CD4-positive, alpha-beta memory T cell (primary cell): ENCODE measurements around the gene XRCC6. TPM values are rescaled to one million over a fixed set of nuclear protein-coding genes. Genes with fewer than 3 reads are reported as not detected.
"Not testable (repeated sequence)": the region's sequence is repeated elsewhere in the genome, so short reads cannot be mapped to it uniquely, and the experiment has no call there.

Source experiments
- CTCF ChIA-PET: fragments of 350-600 bp; sonication (Branson Sonifier 250); formaldehyde crosslinking; loops from one replicate; lab custom pipeline; 2021; ENCODE audit warnings: inconsistent platforms; ENCODE audit not compliant: partially characterized antibody; lab: Charles Lee
- POLR2A ChIA-PET: fragments of 350-600 bp; sonication (Branson Sonifier 250); formaldehyde crosslinking; loops from one replicate; lab custom pipeline; 2021; ENCODE audit not compliant: partially characterized antibody; lab: Charles Lee
- DNase-seq, 5 donors: peaks; one replicate each; pipeline versions ENCODE4 v3.0.0 to v3.0.0-alpha.2; 2020 to 2022; ENCODE audit warnings: mixed read lengths in 1 of 5
- H3K27ac ChIP-seq: one replicate; pipeline ENCODE4 v1.7.0; 2013; ENCODE audit warnings: low read depth, low read length
- H3K27me3 ChIP-seq: 2 replicates; pipeline ENCODE4 v1.7.0; 2013; ENCODE audit warnings: mild to moderate bottlenecking, low read length, moderate library complexity; ENCODE audit not compliant: insufficient read depth
- H3K36me3 ChIP-seq: 2 replicates; pipeline ENCODE4 v1.7.0; 2013; ENCODE audit warnings: mild to moderate bottlenecking, low read length, moderate library complexity; ENCODE audit not compliant: insufficient read depth
- H3K4me1 ChIP-seq: 2 replicates; pipeline ENCODE4 v1.7.0; 2013; ENCODE audit warnings: mild to moderate bottlenecking, low read length, moderate library complexity; ENCODE audit not compliant: insufficient read depth
- H3K4me3 ChIP-seq, 2 donors: one replicate each; pipeline ENCODE4 v1.7.0; 2013; ENCODE audit warnings: low read length in 2 of 2, mild to moderate bottlenecking in 1 of 2
- H3K9me3 ChIP-seq, 2 donors: one replicate each; pipeline ENCODE4 v1.7.0; 2013; ENCODE audit warnings: low read length in 2 of 2, control low read depth in 1 of 2; ENCODE audit not compliant: control insufficient read depth in 1 of 2
- H3K27ac Mint-ChIP-seq, 7 donors: one replicate each; pipeline ENCODE4 v1.8.0; 2020 to 2021; ENCODE audit warnings: mixed read lengths in 7 of 7, mild to moderate bottlenecking in 6 of 7, inconsistent platforms in 3 of 7, moderate library complexity in 3 of 7
- H3K27me3 Mint-ChIP-seq, 2 donors: one replicate each; pipeline ENCODE4 v1.8.0; 2020 to 2021; ENCODE audit warnings: mixed read lengths in 2 of 2
- H3K36me3 Mint-ChIP-seq, 2 donors: one replicate each; pipeline ENCODE4 v1.8.0; 2020 to 2021; ENCODE audit warnings: mixed read lengths in 2 of 2, inconsistent platforms in 1 of 2, mild to moderate bottlenecking in 1 of 2
- H3K4me1 Mint-ChIP-seq, 4 donors: one replicate each; pipeline ENCODE4 v1.8.0; 2020 to 2021; ENCODE audit warnings: mixed read lengths in 4 of 4, mild to moderate bottlenecking in 1 of 4
- H3K4me3 Mint-ChIP-seq, 8 donors: one replicate each; pipeline ENCODE4 v1.8.0; 2020 to 2021; ENCODE audit warnings: mixed read lengths in 8 of 8, mild to moderate bottlenecking in 7 of 8, moderate library complexity in 6 of 8, inconsistent platforms in 3 of 8
- H3K9me3 Mint-ChIP-seq, 8 donors: one replicate each; pipeline ENCODE4 v1.8.0; 2020 to 2021; ENCODE audit warnings: mixed read lengths in 8 of 8, mild to moderate bottlenecking in 5 of 8, inconsistent platforms in 3 of 8, moderate library complexity in 1 of 8
- intact Hi-C: fragments of 100-400 bp; cut with micrococcal nuclease; formaldehyde crosslinking; loops from one replicate; pipeline ENCODE4 v1.15.1; 2023
- polyA plus RNA-seq, 2 donors: library from polyadenylated mRNA; unstranded; fragments of 300-500 nt; fragmentation: Illumina TruSeq; gene quantifications; one replicate each; pipeline ENCODE4 v1.2.3, GENCODE V29; 2021
- total RNA-seq, 2 experiments: library from RNA; stranded (reverse); gene quantifications; one replicate each; pipeline ENCODE4 v1.2.3, GENCODE V29; 2021

The XRCC6 gene
- total and polyA plus RNA-seq, 4 experiments from 2014 or later: 174 to 593 (median 311) TPM

GRCh38 chr22:41613456-41613855, 7.6 kb upstream of the XRCC6 start:
- H3K27me3 ChIP-seq: no peaks in the 10 kb centered on the region
- H3K4me3 Mint-ChIP-seq: no peak overlapping the region
- CTCF ChIA-PET: no interaction called here
- H3K4me3 ChIP-seq: no peak overlapping the region
- peaks cover 3 to 20% (median 10%) of the 10 kb centered on the region in 4 donors for H3K4me1 Mint-ChIP-seq
- H3K27me3 Mint-ChIP-seq: no peaks in the 10 kb centered on the region
- POLR2A ChIA-PET: no interaction called here
- no peak for DNase-seq
- intact Hi-C loops: no loop called here
- peaks cover 0 to 4% of the 10 kb centered on the region in 2 donors for H3K36me3 Mint-ChIP-seq
- no peaks in the 10 kb centered on the region for H3K9me3 ChIP-seq
- no peak overlapping the region for H3K27ac Mint-ChIP-seq
- no peaks in the 10 kb centered on the region for H3K9me3 Mint-ChIP-seq
- no peaks in the 10 kb centered on the region for H3K36me3 ChIP-seq
- no peak overlapping the region for H3K27ac ChIP-seq
- peaks cover 9% of the 10 kb centered on the region for H3K4me1 ChIP-seq

DNA sequence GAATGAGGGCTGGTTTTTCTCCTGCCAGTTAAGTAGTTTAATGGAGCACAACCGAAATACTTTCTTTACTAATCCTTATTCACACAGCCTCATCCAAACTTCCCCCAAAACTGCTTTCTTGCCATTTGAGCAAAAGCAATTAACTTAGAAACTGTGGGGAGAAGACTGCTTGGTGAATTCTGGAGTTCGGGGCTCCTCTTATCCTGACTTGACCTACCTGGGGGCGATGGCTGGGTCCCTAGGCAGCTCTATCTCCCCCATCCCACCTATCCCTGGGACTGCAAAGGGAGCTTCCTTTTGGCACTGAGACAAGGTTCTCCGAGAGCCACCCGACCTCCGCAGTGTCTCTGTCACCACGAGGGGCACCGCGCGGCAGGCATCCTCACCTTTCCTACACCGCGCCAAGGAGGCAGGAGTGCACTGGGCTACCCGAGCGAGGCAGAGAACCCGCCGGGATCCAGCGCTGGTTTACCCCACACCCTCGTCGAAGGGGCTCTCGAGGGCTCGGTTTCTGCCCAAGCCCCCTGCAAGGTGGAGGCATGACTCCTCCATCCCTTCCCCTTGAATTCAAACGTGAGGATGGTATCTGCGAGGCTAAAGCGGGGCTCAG, 1.0 kb upstream of the XRCC6 start:
- peak overlapping the region; percentile 100 for H3K27ac ChIP-seq
- Mint-ChIP-seq H3K27ac (peak overlapping the region; percentile 98 to 100 (median 99)), H3K4me3 (peak overlapping the region; percentile 93 to 100 (median 98)), H3K36me3 (peaks cover 10 to 18% of the 10 kb centered on the region in 2 donors), H3K9me3 (no peaks in the 10 kb centered on the region), H3K4me1 (peaks cover 23 to 53% (median 35%) of the 10 kb centered on the region in 4 donors), H3K27me3 (no peaks in the 10 kb centered on the region)
- DNase-seq: peak; percentile 33 to 49 (median 42)
- peaks cover 40% of the 10 kb centered on the region for H3K4me1 ChIP-seq
- ChIA-PET CTCF (interaction anchor here (1.0 to 2.1 kb wide), 4 partner anchors 31 to 211 kb away, joined by 3 to 7 read pairs (median 5); partner anchors contain the start of genes PMM1 and POLR3H), POLR2A (interaction anchor here (0.9 to 5.6 kb wide), 12 partner anchors 13 to 334 kb away, joined by 4 to 74 read pairs (median 8); partner anchors contain the start of genes ACO2, PHF5A, PMM1 and RANGAP1)
- peaks cover under 1% of the 10 kb centered on the region for H3K36me3 ChIP-seq
- intact Hi-C loops: loop anchor here (2.0 kb wide), 1 partner anchor 173 kb away; the partner anchor contains the start of gene TOB2
- H3K27me3 ChIP-seq: no peaks in the 10 kb centered on the region
- no peaks in the 10 kb centered on the region for H3K9me3 ChIP-seq
- peak overlapping the region; percentile 76 to 90 for H3K4me3 ChIP-seq

- peaks cover 45% of the 10 kb centered on the region for H3K4me1 ChIP-seq
- H3K27ac Mint-ChIP-seq: peak within 1 kb of the TSS; percentile 98 to 100 (median 99)
- no peaks in the 10 kb centered on the region for H3K9me3 Mint-ChIP-seq
- peak within 1 kb of the TSS; percentile 93 to 100 (median 98) for H3K4me3 Mint-ChIP-seq
- peak within 1 kb of the TSS; percentile 76 to 90 for H3K4me3 ChIP-seq
- peaks cover 5% of the 10 kb centered on the region for H3K36me3 ChIP-seq
- H3K36me3 Mint-ChIP-seq: peaks cover 15 to 22% of the 10 kb centered on the region in 2 donors
- ChIA-PET POLR2A (interaction anchor here (0.9 to 5.6 kb wide), 19 partner anchors 14 to 669 kb away, joined by 3 to 74 read pairs (median 5); partner anchors contain the start of genes ACO2, PHF5A, PMM1 and RANGAP1), CTCF (interaction anchor here (0.6 to 2.1 kb wide), 4 partner anchors 31 to 65 kb away, joined by 3 to 7 read pairs (median 6); partner anchors contain the start of gene PMM1)
- H3K4me1 Mint-ChIP-seq: peaks cover 23 to 53% (median 35%) of the 10 kb centered on the region in 4 donors
- peak within 1 kb of the TSS; percentile 100 for H3K27ac ChIP-seq
- H3K27me3 ChIP-seq: no peaks in the 10 kb centered on the region
- H3K27me3 Mint-ChIP-seq: no peaks in the 10 kb centered on the region
- intact Hi-C loops: loop anchor here (1.0 to 2.0 kb wide), 7 partner anchors 30 to 334 kb away; partner anchors contain the start of genes POLR3H, RANGAP1, TEF and TOB2
- H3K9me3 ChIP-seq: no peaks in the 10 kb centered on the region
- DNase-seq: no peak
Observed at GRCh38 chr22:41620589-41621098, 451 bp upstream of the XRCC6 start, which contains the start of gene DESI1. Gene DESI1 (minus strand): TSS chr22:41621043. CDS start chr22:41620839, 204 bp downstream.

DNA sequence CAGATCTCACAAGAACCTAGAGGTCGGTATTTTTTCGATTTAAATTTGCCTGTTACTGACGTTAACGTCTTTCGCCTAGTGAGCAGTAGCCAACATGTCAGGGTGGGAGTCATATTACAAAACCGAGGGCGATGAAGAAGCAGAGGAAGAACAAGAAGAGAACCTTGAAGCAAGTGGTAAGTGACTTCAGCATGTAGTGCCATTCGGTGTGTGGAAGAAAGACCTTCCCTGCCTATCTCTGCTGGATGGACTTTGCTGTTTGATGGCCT, 750 bp downstream of the XRCC6 start:
- Mint-ChIP-seq H3K4me1 (peaks cover 20 to 46% (median 31%) of the 10 kb centered on the region in 4 donors), H3K27me3 (no peaks in the 10 kb centered on the region)

GRCh38 chr22:41625577-41625976, 4.5 kb downstream of the XRCC6 start:
- CTCF ChIA-PET: interaction anchor here (1.0 kb wide), 1 partner anchor 41 kb away, joined by 4 read pairs; no protein-coding TSS in a partner anchor

More for the DNA sequence above, 750 bp downstream of the XRCC6 start:
- Histone ChIP-seq H3K36me3 (peaks cover 6% of the 10 kb centered on the region), H3K4me1 (peaks cover 41% of the 10 kb centered on the region), H3K4me3 (peak overlapping the region; percentile 70 to 90), H3K27ac (peak overlapping the region; percentile 100), H3K27me3 (no peaks in the 10 kb centered on the region), H3K9me3 (no peaks in the 10 kb centered on the region)
- peak overlapping the region; percentile 98 to 100 (median 99) for H3K27ac Mint-ChIP-seq
- ChIA-PET CTCF (interaction anchor here (1.0 to 1.6 kb wide), 3 partner anchors 32 to 45 kb away, joined by 3 to 6 read pairs (median 6); partner anchors contain the start of gene PMM1), POLR2A (interaction anchor here (1.1 to 5.6 kb wide), 13 partner anchors 12 to 670 kb away, joined by 4 to 74 read pairs (median 6); partner anchors contain the start of genes ACO2, PHF5A, PMM1 and RANGAP1)
- DNase-seq: no peak
- H3K4me3 Mint-ChIP-seq: peak overlapping the region; percentile 93 to 100 (median 98)
- intact Hi-C loops: loop anchor here (1.0 to 2.0 kb wide), 7 partner anchors 32 to 336 kb away; partner anchors contain the start of genes POLR3H, RANGAP1, TEF and TOB2
- peaks cover 16 to 24% of the 10 kb centered on the region in 2 donors for H3K36me3 Mint-ChIP-seq
- H3K9me3 Mint-ChIP-seq: no peaks in the 10 kb centered on the region

DNA sequence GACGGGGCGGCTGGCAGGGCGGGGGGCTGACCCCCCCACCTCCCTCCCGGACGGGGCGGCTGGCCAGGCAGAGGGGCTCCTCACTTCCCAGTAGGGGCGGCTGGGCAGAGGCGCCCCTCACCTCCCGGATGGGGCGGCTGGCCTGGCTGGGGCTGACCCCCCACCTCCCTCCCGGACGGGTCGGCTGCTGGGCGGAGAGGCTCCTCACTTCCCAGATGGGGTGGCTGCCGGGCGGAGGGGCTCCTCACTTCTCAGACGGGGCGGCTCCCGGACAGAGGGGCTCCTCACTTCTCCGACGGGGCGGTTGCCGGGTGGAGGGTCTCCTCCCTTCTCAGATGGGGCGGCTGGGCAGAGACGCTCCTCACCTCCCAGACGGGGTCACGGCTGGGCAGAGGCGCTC, 10.0 kb downstream of the XRCC6 start:
- H3K4me1 ChIP-seq, H3K9me3 ChIP-seq, H3K9me3 Mint-ChIP-seq, DNase-seq, H3K27ac ChIP-seq, H3K27me3 Mint-ChIP-seq, H3K4me3 ChIP-seq, H3K4me3 Mint-ChIP-seq, H3K27me3 ChIP-seq, intact Hi-C loops, POLR2A ChIA-PET, H3K27ac Mint-ChIP-seq, CTCF ChIA-PET: not testable (repeated sequence)
- H3K36me3 Mint-ChIP-seq: peaks cover 41 to 69% of the 10 kb centered on the region in 2 donors
- H3K36me3 ChIP-seq: peaks cover 38% of the 10 kb centered on the region
- peaks cover 2 to 20% (median 10%) of the 10 kb centered on the region in 4 donors for H3K4me1 Mint-ChIP-seq

More at GRCh38 chr22:41625577-41625976, 4.5 kb downstream of the XRCC6 start:
- H3K4me3 ChIP-seq: no peak overlapping the region
- intact Hi-C loops: no loop called here
- H3K27ac ChIP-seq: no peak overlapping the region
- peaks cover 19% of the 10 kb centered on the region for H3K4me1 ChIP-seq
- no peak for DNase-seq
- POLR2A ChIA-PET: interaction anchor here (1.3 kb wide), 1 partner anchor 39 kb away, joined by 4 read pairs; no protein-coding TSS in a partner anchor
- no peaks in the 10 kb centered on the region for H3K9me3 ChIP-seq
- Mint-ChIP-seq H3K36me3 (peaks cover 45 to 53% of the 10 kb centered on the region in 2 donors), H3K9me3 (no peaks in the 10 kb centered on the region), H3K27me3 (no peaks in the 10 kb centered on the region), H3K4me1 (peaks cover 8 to 27% (median 19%) of the 10 kb centered on the region in 4 donors), H3K4me3 (no peak overlapping the region), H3K27ac (peak overlapping the region in 1 of 7 donors; percentile 19)
- H3K36me3 ChIP-seq: peaks cover 29% of the 10 kb centered on the region
- no peaks in the 10 kb centered on the region for H3K27me3 ChIP-seq

DNA sequence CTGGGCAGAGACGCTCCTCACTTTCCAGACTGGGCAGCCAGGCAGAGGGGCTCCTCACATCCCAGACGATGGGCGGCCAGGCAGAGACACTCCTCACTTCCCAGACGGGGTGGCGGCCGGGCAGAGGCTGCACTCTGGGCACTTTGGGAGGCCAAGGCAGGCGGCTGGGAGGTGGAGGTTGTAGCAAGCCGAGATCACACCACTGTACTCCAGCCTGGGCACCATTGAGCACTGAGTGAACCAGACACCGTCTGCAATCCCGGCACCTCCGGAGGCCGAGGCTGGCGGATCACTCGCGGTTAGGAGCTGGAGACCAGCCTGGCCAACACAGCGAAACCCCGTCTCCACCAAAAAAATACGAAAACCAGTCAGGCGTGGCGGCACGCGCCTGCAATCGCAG, 10.5 kb downstream of the XRCC6 start:
- intact Hi-C loops, CTCF ChIA-PET: not testable (repeated sequence)
- peaks cover 45 to 74% of the 10 kb centered on the region in 2 donors for H3K36me3 Mint-ChIP-seq

More for the DNA sequence above, 10.5 kb downstream of the XRCC6 start:
- H3K27ac ChIP-seq, DNase-seq, H3K9me3 Mint-ChIP-seq, H3K4me3 Mint-ChIP-seq, POLR2A ChIA-PET, H3K4me1 ChIP-seq, H3K9me3 ChIP-seq, H3K27ac Mint-ChIP-seq, H3K4me3 ChIP-seq, H3K27me3 Mint-ChIP-seq, H3K27me3 ChIP-seq: not testable (repeated sequence)
- H3K36me3 ChIP-seq: peaks cover 43% of the 10 kb centered on the region
- peaks cover 2 to 20% (median 10%) of the 10 kb centered on the region in 4 donors for H3K4me1 Mint-ChIP-seq
